ENCODE measurements around the gene PKM.

PKM gene

GRCh38 chr15:72199721-72200212 is 31.2 kb downstream of the PKM start:
- peak; percentile 41 for DNase-seq

GRCh38 chr15:72199205-72199515 is 31.8 kb downstream of the PKM start:
- no peak for DNase-seq

GRCh38 chr15:72198356-72199204 is 32.4 kb downstream of the PKM start:
- DNase-seq = no peak

- DNase-seq = no peak
Observed at GRCh38 chr15:72197460-72198355, 33.3 kb downstream of the PKM start, which contains the start of gene GRAMD2A. Gene GRAMD2A, minus strand, starts transcription at chr15:72197787.

GRCh38 chr15:72197041-72197459 is 33.9 kb downstream of the PKM start:
- no peak for DNase-seq

- no peak for DNase-seq
Observed at GRCh38 chr15:72196409-72197040, 34.5 kb downstream of the PKM start.

GRCh38 chr15:72195101-72195511 is 35.9 kb downstream of the PKM start:
- DNase-seq = no peak

GRCh38 chr15:72193836-72194396 is 37.1 kb downstream of the PKM start:
- DNase-seq = no peak

GRCh38 chr15:72192416-72192815 is 38.6 kb downstream of the PKM start:
- DNase-seq = no peak

GRCh38 chr15:72189250-72189902 is 41.6 kb downstream of the PKM start:
- no peak for DNase-seq

- no peak for DNase-seq
Observed at GRCh38 chr15:72184165-72184811, 46.7 kb downstream of the PKM start.

GRCh38 chr15:72183781-72184164 is 47.2 kb downstream of the PKM start:
- DNase-seq = no peak

- DNase-seq = no peak
Observed at GRCh38 chr15:72182673-72183072, 48.3 kb downstream of the PKM start.

- DNase-seq = no peak
Observed at GRCh38 chr15:72182244-72182643, 48.7 kb downstream of the PKM start.

- DNase-seq = no peak
Observed at GRCh38 chr15:72180761-72181324, 50.1 kb downstream of the PKM start.

- no peak for DNase-seq
Observed at GRCh38 chr15:72179950-72180581, 50.9 kb downstream of the PKM start.

GRCh38 chr15:72178976-72179585 is 51.9 kb downstream of the PKM start:
- DNase-seq = no peak

GRCh38 chr15:72176743-72177142 is 54.2 kb downstream of the PKM start:
- no peak for DNase-seq

GRCh38 chr15:72176159-72176558 is 54.8 kb downstream of the PKM start:
- DNase-seq = no peak

All from SHP77 treated with DMSO at 0.1 percent for 48 hours (cell line).